SJSA1 (cell line): Measurements from ENCODE around the gene KRTAP4-9. TPM values are rescaled to one million over a fixed set of nuclear protein-coding genes. Genes with fewer than 3 reads are reported as not detected.
A peak's percentile ranks its signal among the peaks of the same experiment; 100 is the strongest.
"Not testable (repeated sequence)": the region's sequence is repeated elsewhere in the genome, so short reads cannot be mapped to it uniquely, and the experiment has no call there.

Experiments used
- DNase-seq, 2 experiments: peaks; one replicate each; pipeline ENCODE4 v3.0.0-alpha.2; 2015 to 2020; ENCODE audit warnings: low spot score in 2 of 2, low read depth in 1 of 2
- H3K27ac ChIP-seq: fragments of 250-450 bp; sonication (Bioruptor Pico); 2 replicates; pipeline ENCODE4 v1.5.1; 2020; ENCODE audit warnings: mild to moderate bottlenecking, moderate library complexity
- H3K27me3 ChIP-seq: fragments of 250-450 bp; sonication (Bioruptor Pico); replicated peaks from 2 replicates; pipeline ENCODE4 v1.5.1; 2020; ENCODE audit warnings: mild to moderate bottlenecking, moderate library complexity
- H3K36me3 ChIP-seq: fragments of 250-450 bp; sonication (Bioruptor Pico); 2 replicates; pipeline ENCODE4 v1.5.1; 2020; ENCODE audit warnings: mild to moderate bottlenecking
- H3K4me1 ChIP-seq: fragments of 250-450 bp; sonication (Bioruptor Pico); replicated peaks from 2 replicates; pipeline ENCODE4 v1.6.1; 2021; ENCODE audit warnings: mild to moderate bottlenecking
- H3K4me3 ChIP-seq: fragments of 250-450 bp; sonication (Bioruptor Pico); 2 replicates; pipeline ENCODE4 v1.5.1; 2020; ENCODE audit warnings: mild to moderate bottlenecking
- H3K9me3 ChIP-seq: fragments of 250-450 bp; sonication (Bioruptor Pico); replicated peaks from 2 replicates; pipeline ENCODE4 v1.5.1; 2020; ENCODE audit warnings: mild to moderate bottlenecking
- total RNA-seq: library from RNA; depleted of rRNA; stranded (reverse); fragments of >200 nt; shearing (Covaris generic); gene quantifications from 2 replicates; pipeline ENCODE4 v1.2.3, GENCODE V29; 2014

The KRTAP4-9 gene
- total RNA-seq, 1 experiment from 2014 or later = not detected

GRCh38 chr17:41071606-41072360 is 33.4 kb upstream of the KRTAP4-9 start:
- no peaks in the 10 kb centered on the region for H3K36me3 ChIP-seq
- H3K27ac ChIP-seq = no peak overlapping the region
- no peaks in the 10 kb centered on the region for H3K27me3 ChIP-seq
- H3K9me3 ChIP-seq = no peaks in the 10 kb centered on the region
- H3K4me3 ChIP-seq = no peak overlapping the region
- no peak for DNase-seq
- peaks cover 9% of the 10 kb centered on the region for H3K4me1 ChIP-seq

DNA sequence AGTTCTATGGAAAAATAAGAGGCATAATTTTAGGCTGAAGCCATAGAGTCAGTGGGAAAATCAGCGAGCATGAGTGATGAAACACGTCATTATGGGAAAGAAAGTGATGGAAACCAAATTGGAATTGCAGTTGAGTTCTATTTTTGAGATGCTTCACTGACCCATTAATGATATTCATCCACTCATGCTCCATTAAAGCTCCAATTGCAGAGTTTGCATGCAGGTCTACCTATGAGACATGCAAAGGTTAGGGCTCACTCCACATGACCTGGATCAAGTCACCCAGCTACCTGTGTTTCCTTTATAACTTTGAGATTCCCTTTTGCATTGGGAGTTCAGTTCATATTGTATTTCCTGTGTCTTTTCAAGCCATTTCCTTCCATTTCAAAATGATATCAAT is 31.5 kb upstream of the KRTAP4-9 start:
- H3K4me3 ChIP-seq = no peak overlapping the region
- no peaks in the 10 kb centered on the region for H3K27me3 ChIP-seq
- no peaks in the 10 kb centered on the region for H3K4me1 ChIP-seq
- no peak for DNase-seq
- no peaks in the 10 kb centered on the region for H3K9me3 ChIP-seq
- no peak overlapping the region for H3K27ac ChIP-seq
- no peaks in the 10 kb centered on the region for H3K36me3 ChIP-seq

GRCh38 chr17:41076788-41077187 is 28.4 kb upstream of the KRTAP4-9 start:
- H3K4me3 ChIP-seq = no peak overlapping the region
- no peak for DNase-seq
- H3K9me3 ChIP-seq = no peaks in the 10 kb centered on the region
- no peaks in the 10 kb centered on the region for H3K36me3 ChIP-seq
- no peak overlapping the region for H3K27ac ChIP-seq
- H3K27me3 ChIP-seq = no peaks in the 10 kb centered on the region
- H3K4me1 ChIP-seq = no peaks in the 10 kb centered on the region

- H3K36me3 ChIP-seq = no peaks in the 10 kb centered on the region
- no peak overlapping the region for H3K4me3 ChIP-seq
- H3K9me3 ChIP-seq = no peaks in the 10 kb centered on the region
- peak in 1 of 2 experiments; percentile 61 for DNase-seq
- peaks cover 6% of the 10 kb centered on the region for H3K4me1 ChIP-seq
- H3K27me3 ChIP-seq = no peaks in the 10 kb centered on the region
- peak overlapping the region; percentile 71 for H3K27ac ChIP-seq
These were observed 22.6 kb upstream of the KRTAP4-9 start for GRCh38 chr17:41082626-41083025.

GRCh38 chr17:41083427-41083826 is 21.8 kb upstream of the KRTAP4-9 start:
- not testable (repeated sequence) for H3K36me3 ChIP-seq, H3K27me3 ChIP-seq, H3K27ac ChIP-seq, H3K4me1 ChIP-seq, H3K4me3 ChIP-seq, H3K9me3 ChIP-seq
- peak in 1 of 2 experiments; percentile 47 for DNase-seq

- DNase-seq, H3K4me1 ChIP-seq, H3K27me3 ChIP-seq, H3K4me3 ChIP-seq, H3K9me3 ChIP-seq, H3K36me3 ChIP-seq: not testable (repeated sequence)
- H3K27ac ChIP-seq = peak within 1 kb of the TSS; percentile 71; the same call in 1 of the 2 replicates
These were observed 20.9 kb upstream of the KRTAP4-9 start, which contains the start of gene KRTAP4-7 for GRCh38 chr17:41084100-41084856. Gene KRTAP4-7 (plus strand): TSS chr17:41084150. CDS start chr17:41084207, 57 bp downstream.

GRCh38 chr17:41088760-41089352 is 16.3 kb upstream of the KRTAP4-9 start:
- H3K9me3 ChIP-seq, H3K27ac ChIP-seq, H3K36me3 ChIP-seq, DNase-seq, H3K4me1 ChIP-seq, H3K27me3 ChIP-seq, H3K4me3 ChIP-seq: not testable (repeated sequence)

DNA sequence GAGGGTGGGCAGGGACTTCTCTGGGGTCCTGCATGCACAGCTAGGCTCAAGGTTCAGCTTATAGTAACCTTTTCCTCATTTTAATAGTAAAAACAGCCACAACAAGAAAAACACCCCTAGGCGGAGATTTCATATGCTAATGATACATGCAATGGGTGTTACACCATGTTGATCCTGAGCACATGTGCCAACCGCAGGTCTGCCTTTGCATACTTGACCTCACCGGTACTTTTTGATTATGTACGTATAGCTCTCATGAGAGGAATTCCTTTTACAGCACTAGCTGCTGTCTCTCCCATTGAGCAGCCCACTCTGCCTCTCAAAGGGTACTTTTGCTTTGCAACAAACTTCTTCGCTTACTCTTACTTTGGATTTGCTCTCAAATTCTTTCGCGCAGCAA is 9.1 kb upstream of the KRTAP4-9 start:
- Histone ChIP-seq H3K27ac (no peak overlapping the region), H3K4me3 (no peak overlapping the region), H3K9me3 (no peaks in the 10 kb centered on the region), H3K36me3 (no peaks in the 10 kb centered on the region), H3K4me1 (peaks cover 12% of the 10 kb centered on the region), H3K27me3 (no peaks in the 10 kb centered on the region)
- no peak for DNase-seq

GRCh38 chr17:41098042-41098441 is 7.1 kb upstream of the KRTAP4-9 start, which contains the start of gene KRTAP4-8:
Gene KRTAP4-8 (minus strand): TSS chr17:41098142. CDS start chr17:41098084, 58 bp downstream.
- no peaks in the 10 kb centered on the region for H3K36me3 ChIP-seq
- H3K4me3 ChIP-seq = no peak within 1 kb of the TSS
- no peak within 1 kb of the TSS for H3K27ac ChIP-seq
- H3K9me3 ChIP-seq = no peaks in the 10 kb centered on the region
- H3K27me3 ChIP-seq = no peaks in the 10 kb centered on the region
- peaks cover 12% of the 10 kb centered on the region for H3K4me1 ChIP-seq
- DNase-seq = no peak

DNA sequence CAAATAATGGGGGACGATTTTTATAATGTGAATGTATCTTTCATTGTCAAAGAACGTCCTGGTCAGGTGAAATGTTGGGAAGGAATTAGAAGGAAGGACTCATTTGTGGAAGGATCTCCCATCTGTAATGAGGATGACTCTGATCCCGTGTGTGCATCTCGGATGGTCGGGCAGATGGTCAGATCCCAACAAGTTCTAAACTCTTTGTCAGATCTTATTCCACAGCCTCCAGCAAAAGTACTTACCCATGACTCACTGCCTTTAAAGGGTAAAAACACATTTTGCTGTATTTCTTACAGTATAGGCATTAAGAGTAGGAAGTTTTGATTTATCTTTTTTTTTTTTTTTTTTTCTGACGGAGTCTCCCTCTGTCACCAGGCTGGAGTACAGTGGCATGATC is 6.7 kb upstream of the KRTAP4-9 start:
- H3K4me3 ChIP-seq = no peak overlapping the region
- no peaks in the 10 kb centered on the region for H3K36me3 ChIP-seq
- H3K9me3 ChIP-seq = no peaks in the 10 kb centered on the region
- peaks cover 16% of the 10 kb centered on the region for H3K4me1 ChIP-seq
- no peaks in the 10 kb centered on the region for H3K27me3 ChIP-seq
- DNase-seq = no peak
- H3K27ac ChIP-seq = no peak overlapping the region

- not testable (repeated sequence) for H3K4me3 ChIP-seq, H3K27me3 ChIP-seq, H3K9me3 ChIP-seq, H3K36me3 ChIP-seq
- peaks cover 19% of the 10 kb centered on the region for H3K4me1 ChIP-seq
- peak overlapping the region; percentile 60 for H3K27ac ChIP-seq
- DNase-seq = peak; percentile 57 to 72
These were observed 5.3 kb upstream of the KRTAP4-9 start for GRCh38 chr17:41099682-41100480.

DNA sequence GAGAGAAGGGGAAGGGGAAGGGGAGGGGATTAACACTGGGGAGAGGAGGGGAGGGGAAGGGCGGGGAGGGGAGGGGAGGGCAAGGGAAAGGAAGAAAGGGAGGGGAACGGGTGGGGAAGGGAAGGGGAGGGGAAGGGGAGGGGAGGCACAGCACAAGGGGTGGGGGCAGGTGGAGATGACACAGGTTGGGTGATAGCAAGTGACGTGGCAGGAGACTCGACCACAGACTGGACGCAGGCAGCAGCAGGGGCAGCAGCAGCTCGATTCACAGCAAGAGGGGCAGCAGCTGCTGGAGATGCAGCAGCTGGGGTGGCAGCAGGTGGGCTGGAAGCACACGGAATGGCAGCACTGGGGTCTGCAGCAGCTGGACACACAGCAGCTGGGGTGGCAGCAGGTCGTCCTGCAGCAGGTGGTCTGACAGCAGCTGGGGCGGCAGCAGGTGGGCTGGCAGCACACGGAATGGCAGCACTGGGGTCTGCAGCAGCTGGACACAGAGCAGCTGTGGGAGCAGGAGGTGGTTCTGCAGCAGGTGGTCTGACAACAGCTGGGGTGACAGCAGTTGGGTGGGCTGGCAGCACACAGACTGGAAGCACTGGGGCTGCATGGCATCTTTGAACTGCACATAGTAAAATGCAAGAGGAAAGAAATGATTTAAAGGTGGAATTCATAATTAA is 3.5 kb upstream of the KRTAP4-9 start, which contains the start of gene KRTAP4-16:
TSS of gene KRTAP4-16 (minus strand) at position 624 of the 674 bp plus-strand sequence. CDS start at position 624, 0 bp downstream.
- Histone ChIP-seq H3K27ac (no peak within 1 kb of the TSS), H3K4me3 (no peak within 1 kb of the TSS), H3K9me3 (no peaks in the 10 kb centered on the region), H3K27me3 (no peaks in the 10 kb centered on the region), H3K36me3 (no peaks in the 10 kb centered on the region), H3K4me1 (peaks cover 22% of the 10 kb centered on the region)
- DNase-seq = no peak

DNA sequence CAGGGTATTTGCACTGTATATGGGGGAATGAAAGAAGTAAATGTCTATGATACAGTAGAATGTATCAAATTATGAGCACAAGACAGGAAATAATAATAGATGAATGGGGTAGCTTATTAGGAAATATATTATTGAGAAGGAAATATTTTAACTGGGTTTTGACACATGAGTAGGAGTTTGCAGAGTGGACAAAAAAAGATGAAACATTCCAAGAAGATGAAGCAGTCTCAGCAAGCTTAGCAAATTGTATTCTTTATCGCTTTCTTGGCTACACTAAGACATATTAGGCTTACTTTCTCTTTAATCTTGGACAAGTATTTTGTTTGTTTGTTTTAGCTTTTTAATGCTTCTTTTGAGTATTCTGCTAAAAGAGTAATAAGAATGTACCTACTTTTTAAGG is 1.3 kb upstream of the KRTAP4-9 start:
- Histone ChIP-seq H3K9me3 (no peaks in the 10 kb centered on the region), H3K36me3 (no peaks in the 10 kb centered on the region)
- DNase-seq = peak in 1 of 2 experiments; percentile 46

More for the DNA sequence above, 1.3 kb upstream of the KRTAP4-9 start:
- H3K4me1 ChIP-seq = peaks cover 21% of the 10 kb centered on the region
- H3K27me3 ChIP-seq = no peaks in the 10 kb centered on the region
- H3K27ac ChIP-seq = peak overlapping the region; percentile 56
- no peak overlapping the region for H3K4me3 ChIP-seq
